IgD-negative memory B cell (primary cell): ENCODE data around the gene PKHD1. TPM values are rescaled to one million over a fixed set of nuclear protein-coding genes. Genes with fewer than 3 reads are reported as not detected.

Experiments used
- H3K27ac Mint-ChIP-seq, 3 donors: one replicate each; pipeline ENCODE4 v1.8.0; 2020 to 2022; ENCODE audit warnings: mild to moderate bottlenecking in 3 of 3, mixed read lengths in 3 of 3, moderate library complexity in 1 of 3
- H3K27me3 Mint-ChIP-seq: one replicate; pipeline ENCODE4 v1.8.0; 2021; ENCODE audit warnings: mixed read lengths
- H3K36me3 Mint-ChIP-seq: one replicate; pipeline ENCODE4 v1.8.0; 2020; ENCODE audit warnings: mild to moderate bottlenecking, mixed read lengths
- H3K4me1 Mint-ChIP-seq, 3 donors: one replicate each; pipeline ENCODE4 v1.8.0; 2020 to 2022; ENCODE audit warnings: mixed read lengths in 3 of 3, mild to moderate bottlenecking in 1 of 3
- H3K4me3 Mint-ChIP-seq, 4 donors: one replicate each; pipeline ENCODE4 v1.8.0; 2020 to 2022; ENCODE audit warnings: mild to moderate bottlenecking in 4 of 4, mixed read lengths in 4 of 4, moderate library complexity in 3 of 4
- H3K9me3 Mint-ChIP-seq, 3 donors: one replicate each; pipeline ENCODE4 v1.8.0; 2020 to 2021; ENCODE audit warnings: mixed read lengths in 3 of 3, mild to moderate bottlenecking in 1 of 3
- polyA plus RNA-seq: library from polyadenylated mRNA; unstranded; fragments of 300-500 nt; fragmentation: Illumina TruSeq; gene quantifications from one replicate; pipeline ENCODE4 v1.2.3, GENCODE V29; 2021

PKHD1 gene
- polyA plus RNA-seq, 1 donor from 2014 or later: not detected

DNA sequence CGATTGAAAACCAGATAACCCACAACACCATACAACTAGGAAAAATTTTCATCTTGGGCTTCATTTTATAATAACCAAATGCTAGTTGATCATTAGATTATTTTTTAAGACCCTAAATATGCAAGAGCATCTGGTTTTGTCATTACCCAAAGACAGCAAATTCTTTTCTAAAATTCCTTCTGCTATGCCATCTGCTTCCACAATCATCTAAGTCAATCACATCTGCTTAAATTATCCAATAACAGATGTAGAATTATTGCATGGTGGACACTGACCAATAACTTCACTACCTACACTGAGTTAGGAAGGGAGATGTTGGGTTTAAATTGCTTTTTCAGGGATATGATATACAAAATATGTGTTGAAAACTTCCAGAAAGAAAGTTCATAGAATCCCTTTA, 41.9 kb downstream of the PKHD1 start:
- Mint-ChIP-seq H3K4me1 (peaks cover 0 to 5% (median 0%) of the 10 kb centered on the region in 3 donors), H3K27me3 (peaks cover 5% of the 10 kb centered on the region), H3K4me3 (no peak overlapping the region), H3K9me3 (no peaks in the 10 kb centered on the region), H3K27ac (no peak overlapping the region), H3K36me3 (no peaks in the 10 kb centered on the region)

DNA sequence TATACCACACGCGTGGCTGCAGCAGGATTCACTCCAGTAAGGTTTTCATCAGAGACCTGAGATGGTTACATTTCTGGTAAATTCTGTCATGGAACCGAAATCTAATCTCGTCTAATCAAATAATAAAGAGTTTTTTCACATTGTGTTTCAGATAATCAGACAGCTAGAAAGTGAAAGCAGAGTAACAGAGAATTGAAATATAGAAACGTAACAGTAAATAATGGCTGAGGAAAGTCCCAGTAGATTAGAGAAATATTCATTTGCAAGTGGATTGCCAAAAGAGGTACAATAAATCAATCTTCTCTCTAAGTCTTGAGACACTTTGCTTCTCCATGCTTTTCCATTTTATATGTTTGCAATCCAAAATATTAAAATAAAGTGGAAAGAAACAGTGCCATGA, 42.4 kb downstream of the PKHD1 start:
- Mint-ChIP-seq H3K4me1 (peaks cover 0 to 5% (median 0%) of the 10 kb centered on the region in 3 donors), H3K27me3 (peaks cover 5% of the 10 kb centered on the region), H3K4me3 (no peak overlapping the region), H3K36me3 (no peaks in the 10 kb centered on the region), H3K27ac (no peak overlapping the region), H3K9me3 (no peaks in the 10 kb centered on the region)

DNA sequence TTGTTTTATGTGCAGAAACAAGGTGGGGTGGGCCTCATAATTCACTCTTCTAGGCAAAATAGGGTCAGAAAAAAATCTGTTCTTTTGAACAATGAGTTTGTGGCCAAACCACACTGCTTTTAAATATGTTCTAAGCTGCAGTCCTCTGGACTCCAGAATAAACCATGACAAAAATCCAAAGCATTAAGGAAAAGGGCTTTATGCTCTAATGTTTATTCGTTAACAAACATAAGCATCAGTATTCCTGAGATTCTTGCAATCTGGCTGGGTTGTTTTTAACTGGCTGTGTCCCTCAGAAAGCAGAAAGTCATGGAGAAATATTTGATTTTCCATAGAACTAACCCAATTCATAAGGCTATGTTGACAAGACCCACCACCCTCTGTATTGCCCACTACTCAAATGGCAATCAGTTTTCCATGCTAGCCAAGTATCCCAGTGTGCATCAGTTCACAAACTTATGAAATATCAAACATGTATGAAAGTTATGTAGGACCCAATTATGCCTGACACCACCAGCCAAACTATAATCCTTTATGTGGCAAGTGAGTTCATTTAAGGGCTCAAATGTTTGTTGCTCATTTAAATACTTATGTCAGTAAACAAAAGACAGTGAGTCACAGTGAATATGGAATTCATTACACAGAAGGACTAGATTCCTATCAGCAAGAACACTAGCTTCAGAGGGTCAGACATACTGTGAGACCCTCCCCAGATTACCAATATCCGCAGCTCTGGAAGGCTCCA, 45.1 kb downstream of the PKHD1 start:
- Mint-ChIP-seq H3K4me3 (no peak overlapping the region), H3K4me1 (peaks cover 0 to 5% (median 0%) of the 10 kb centered on the region in 3 donors), H3K9me3 (peaks cover 2 to 6% (median 3%) of the 10 kb centered on the region in 3 donors), H3K27me3 (peaks cover 5% of the 10 kb centered on the region), H3K36me3 (no peaks in the 10 kb centered on the region), H3K27ac (no peak overlapping the region)

DNA sequence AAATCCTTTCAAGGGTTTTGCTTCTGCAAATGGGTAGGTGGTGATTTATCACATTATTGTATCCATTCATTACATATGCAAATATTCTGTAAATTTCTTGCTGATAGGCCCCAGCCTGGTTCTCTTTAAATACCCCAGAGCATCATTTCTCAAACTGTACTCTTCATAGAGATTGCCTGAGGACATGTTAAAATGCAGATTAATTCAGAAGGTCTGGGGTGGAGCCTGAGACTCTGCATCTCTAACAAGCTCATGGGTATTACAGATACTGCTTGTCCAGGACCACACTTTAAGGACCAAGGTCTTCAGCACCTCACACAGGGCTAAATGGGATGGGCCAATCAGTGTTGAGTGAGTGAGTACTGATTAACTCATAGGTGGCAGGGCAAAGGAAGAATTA, 46.3 kb downstream of the PKHD1 start:
- Mint-ChIP-seq H3K27ac (no peak overlapping the region), H3K4me1 (peaks cover 0 to 5% (median 0%) of the 10 kb centered on the region in 3 donors), H3K4me3 (no peak overlapping the region), H3K27me3 (peaks cover 5% of the 10 kb centered on the region), H3K9me3 (peaks cover 2 to 6% (median 3%) of the 10 kb centered on the region in 3 donors), H3K36me3 (no peaks in the 10 kb centered on the region)

DNA sequence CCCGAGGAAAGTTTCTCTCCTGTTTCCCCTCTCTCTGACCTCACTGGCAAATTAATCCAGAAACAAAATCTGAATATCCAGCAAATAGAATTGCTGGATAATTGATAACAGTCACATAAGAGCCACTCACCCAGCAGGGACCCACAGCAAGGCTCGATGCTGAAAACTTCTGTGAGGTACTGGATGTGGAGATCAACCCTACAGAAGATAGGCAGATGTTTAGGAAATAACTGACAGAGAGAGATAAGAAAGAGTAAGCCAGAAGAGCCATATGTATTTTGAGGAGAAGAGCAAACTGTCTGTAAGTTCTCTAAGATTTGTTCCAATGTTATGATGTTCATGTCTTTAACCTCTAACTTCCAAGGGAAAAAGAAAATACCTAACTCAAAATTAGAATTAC, 59.7 kb downstream of the PKHD1 start:
- no peaks in the 10 kb centered on the region for H3K4me1 Mint-ChIP-seq
- H3K27ac Mint-ChIP-seq: no peak overlapping the region
- no peak overlapping the region for H3K4me3 Mint-ChIP-seq
- no peaks in the 10 kb centered on the region for H3K36me3 Mint-ChIP-seq
- H3K9me3 Mint-ChIP-seq: peaks cover 0 to 4% (median 2%) of the 10 kb centered on the region in 3 donors
- peaks cover 9% of the 10 kb centered on the region for H3K27me3 Mint-ChIP-seq

DNA sequence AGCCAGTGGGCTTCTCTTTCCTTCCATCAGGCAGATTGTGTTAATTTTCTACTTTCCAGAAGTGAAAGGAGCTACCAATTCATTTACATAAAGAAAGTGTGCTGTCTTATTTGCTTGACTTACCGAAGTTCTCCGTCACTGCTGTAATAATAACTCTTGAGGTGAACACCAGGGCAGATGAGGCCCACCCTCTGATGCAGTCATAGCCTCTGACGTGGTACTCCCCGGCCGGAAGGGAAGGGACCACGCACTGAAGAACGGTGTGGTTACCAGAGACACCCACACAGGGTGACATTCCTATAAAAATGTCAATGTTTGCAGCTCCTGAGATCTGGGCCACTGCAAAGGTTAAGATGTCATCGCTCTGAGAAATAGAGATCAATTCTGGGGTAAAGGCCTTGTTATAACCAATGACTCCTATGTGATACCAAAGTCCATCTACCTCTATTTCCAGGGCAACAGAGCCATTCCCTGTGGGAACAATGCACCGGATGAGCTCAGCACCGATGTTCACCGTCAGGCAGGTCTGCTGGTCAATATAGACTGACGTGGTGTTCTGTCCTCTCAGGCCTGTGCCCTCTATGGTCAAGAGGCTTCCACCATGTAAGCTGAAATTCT, 62.9 kb downstream of the PKHD1 start:
- Mint-ChIP-seq H3K4me1 (no peaks in the 10 kb centered on the region), H3K36me3 (no peaks in the 10 kb centered on the region), H3K4me3 (no peak overlapping the region), H3K27me3 (peaks cover 12% of the 10 kb centered on the region), H3K27ac (no peak overlapping the region), H3K9me3 (no peaks in the 10 kb centered on the region)

DNA sequence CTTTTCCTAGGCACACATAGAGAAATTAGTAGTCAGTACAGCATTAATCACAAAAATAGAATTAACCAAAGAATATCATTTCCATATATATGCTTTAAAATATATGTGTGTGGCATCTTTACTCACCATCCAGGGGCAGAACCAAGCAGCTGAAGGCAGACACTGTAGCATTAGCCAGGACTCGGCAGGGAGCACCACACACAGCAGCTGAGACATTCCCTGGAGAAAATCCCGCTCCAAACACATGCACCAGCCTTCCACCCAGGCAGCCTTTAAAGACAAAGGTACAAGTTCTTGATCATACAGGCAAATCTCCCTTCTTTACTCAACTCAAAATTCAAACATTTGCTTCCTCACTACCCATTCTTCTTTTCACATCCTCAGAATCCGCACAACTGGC, 64.7 kb downstream of the PKHD1 start:
- H3K9me3 Mint-ChIP-seq: no peaks in the 10 kb centered on the region
- H3K4me1 Mint-ChIP-seq: no peaks in the 10 kb centered on the region
- no peak overlapping the region for H3K27ac Mint-ChIP-seq
- H3K27me3 Mint-ChIP-seq: peaks cover 11% of the 10 kb centered on the region
- H3K4me3 Mint-ChIP-seq: no peak overlapping the region
- no peaks in the 10 kb centered on the region for H3K36me3 Mint-ChIP-seq

DNA sequence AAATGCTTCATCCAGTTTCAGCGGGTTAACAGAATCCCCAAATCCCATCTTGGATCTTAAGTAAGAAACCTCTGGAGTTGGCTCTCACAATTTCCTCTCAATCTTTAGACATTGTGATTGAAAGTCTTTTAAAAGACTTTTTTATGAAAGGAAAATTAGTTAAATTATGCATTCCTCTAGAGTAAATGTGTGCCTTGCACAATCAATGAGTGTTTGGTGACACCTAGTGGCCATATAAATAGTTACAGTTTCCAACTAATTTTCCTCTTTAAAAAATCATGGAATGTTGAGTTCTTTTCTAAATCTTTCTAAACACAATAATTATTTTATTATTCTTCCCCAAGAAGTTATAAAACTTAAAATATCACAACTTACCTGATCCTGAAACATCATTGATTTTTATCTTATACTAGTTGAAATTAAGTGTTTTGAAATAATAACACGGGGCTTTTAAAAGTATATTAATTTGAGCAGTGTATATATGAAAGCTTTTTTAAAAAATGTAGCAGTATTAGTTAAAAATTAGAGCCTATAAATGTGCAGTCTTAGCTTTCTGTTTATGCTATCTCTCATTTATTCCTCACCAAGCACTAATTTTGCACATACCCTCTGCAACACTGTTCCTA, 66.4 kb downstream of the PKHD1 start:
- Mint-ChIP-seq H3K27ac (no peak overlapping the region), H3K27me3 (peaks cover 9% of the 10 kb centered on the region), H3K9me3 (no peaks in the 10 kb centered on the region), H3K36me3 (no peaks in the 10 kb centered on the region), H3K4me3 (no peak overlapping the region), H3K4me1 (peaks cover under 1 to 4% (median 2%) of the 10 kb centered on the region in 3 donors)

DNA sequence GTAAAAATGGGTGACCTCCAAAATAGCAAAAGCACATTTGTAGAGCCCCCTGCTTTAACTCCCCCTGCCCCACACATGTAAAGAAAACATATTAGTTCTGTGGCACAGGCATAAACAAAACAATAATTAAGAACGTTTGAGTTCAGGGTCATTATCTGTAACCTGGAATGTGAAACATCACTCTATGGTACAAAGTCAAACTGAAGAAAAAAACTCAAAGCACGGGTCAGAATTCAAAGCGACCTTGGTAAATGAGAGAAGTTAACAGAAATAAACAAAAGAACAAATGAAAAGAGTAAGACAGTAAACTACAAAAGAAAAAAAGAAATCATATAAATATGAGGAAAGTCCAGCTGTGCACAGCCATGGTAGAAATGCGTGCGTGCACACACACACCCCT, 67.5 kb downstream of the PKHD1 start:
- Mint-ChIP-seq H3K36me3 (no peaks in the 10 kb centered on the region), H3K4me1 (peaks cover 2 to 8% (median 6%) of the 10 kb centered on the region in 3 donors), H3K27ac (no peak overlapping the region), H3K27me3 (peaks cover 8% of the 10 kb centered on the region), H3K4me3 (no peak overlapping the region), H3K9me3 (no peaks in the 10 kb centered on the region)

DNA sequence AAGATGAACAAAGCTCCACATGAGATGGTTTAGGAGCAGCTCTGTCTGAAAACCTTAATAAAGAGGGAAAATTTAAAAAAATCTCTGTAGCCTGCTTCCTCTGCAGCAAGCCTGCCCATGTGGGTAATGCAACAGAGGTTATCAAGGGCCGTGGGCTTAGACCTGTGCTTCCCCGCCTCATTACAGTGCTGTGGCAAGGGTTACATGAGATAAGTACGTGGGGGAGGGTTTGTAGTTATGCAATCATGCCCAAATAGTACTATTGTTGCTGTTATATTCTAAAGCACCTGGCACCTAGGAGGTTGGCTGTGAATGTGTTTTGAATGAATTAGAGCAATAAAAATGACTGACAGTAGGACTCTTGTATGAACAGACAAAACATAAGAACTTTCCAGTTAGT, 68.3 kb downstream of the PKHD1 start:
- Mint-ChIP-seq H3K9me3 (no peaks in the 10 kb centered on the region), H3K36me3 (no peaks in the 10 kb centered on the region), H3K4me1 (peaks cover 2 to 8% (median 6%) of the 10 kb centered on the region in 3 donors), H3K4me3 (no peak overlapping the region), H3K27me3 (peaks cover 6% of the 10 kb centered on the region), H3K27ac (no peak overlapping the region)

DNA sequence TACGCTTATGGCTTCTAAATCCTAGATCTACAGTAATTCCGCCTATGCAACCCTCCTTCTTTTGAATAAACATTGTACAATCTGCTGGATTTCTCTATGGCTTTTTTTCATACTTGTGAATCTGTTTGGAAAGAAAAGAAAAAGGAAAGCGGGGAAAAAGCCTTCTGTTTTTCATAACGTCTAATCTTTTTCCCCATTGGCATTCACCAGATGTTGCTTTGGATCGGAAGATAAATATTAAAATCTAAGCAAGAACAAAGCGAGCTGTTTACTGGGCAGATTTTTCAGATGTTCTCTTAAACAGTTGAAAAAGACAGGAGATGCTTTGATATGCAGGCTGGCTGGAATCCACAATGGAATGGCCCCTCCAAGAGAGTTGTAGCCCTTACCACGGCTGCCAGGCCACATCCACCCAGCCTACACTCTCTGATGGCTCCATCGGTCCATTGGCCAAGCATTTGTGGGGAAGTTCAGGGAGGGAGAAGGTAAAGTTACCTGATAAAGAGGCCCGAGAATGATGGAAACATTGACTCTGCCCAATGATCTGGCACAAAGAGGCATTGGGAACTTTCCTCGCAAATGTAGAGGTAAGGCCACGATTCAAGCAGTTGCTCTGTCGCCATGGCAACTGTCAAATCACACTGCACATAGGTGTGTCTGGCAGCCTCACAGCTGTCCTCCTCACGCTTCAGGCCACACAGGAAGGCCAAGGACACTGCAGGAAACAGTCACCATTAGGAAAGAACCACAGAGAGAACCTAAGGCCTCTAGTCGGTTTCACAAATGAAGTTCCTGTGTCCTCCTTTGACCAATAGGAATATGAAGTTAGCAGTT, 70.3 kb downstream of the PKHD1 start:
- H3K36me3 Mint-ChIP-seq: no peaks in the 10 kb centered on the region
- no peak overlapping the region for H3K27ac Mint-ChIP-seq
- peaks cover 2% of the 10 kb centered on the region for H3K27me3 Mint-ChIP-seq
- peaks cover 2 to 8% (median 6%) of the 10 kb centered on the region in 3 donors for H3K4me1 Mint-ChIP-seq
- peak overlapping the region in 1 of 4 donors; percentile 18 for H3K4me3 Mint-ChIP-seq
- no peaks in the 10 kb centered on the region for H3K9me3 Mint-ChIP-seq

DNA sequence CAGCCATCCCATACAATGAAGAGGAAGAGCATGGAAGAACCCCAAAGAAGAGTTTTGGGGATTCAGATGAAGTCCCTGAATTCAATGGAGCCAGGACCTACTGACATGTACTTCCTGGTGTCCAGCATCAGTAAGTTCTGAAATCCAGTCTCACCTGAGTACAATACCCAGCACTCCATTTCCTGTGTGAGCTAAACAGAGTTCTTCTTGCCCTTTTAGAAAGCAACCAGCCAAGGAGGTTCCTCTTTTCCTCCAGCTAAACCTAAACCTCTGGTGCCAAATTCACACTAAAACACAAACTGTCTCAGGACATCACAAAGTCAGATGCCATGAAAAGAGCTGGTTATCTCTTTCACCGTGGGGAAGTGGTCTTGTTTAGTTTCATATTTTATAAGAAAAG, 71.5 kb downstream of the PKHD1 start:
- peaks cover 2 to 8% (median 6%) of the 10 kb centered on the region in 3 donors for H3K4me1 Mint-ChIP-seq
- no peaks in the 10 kb centered on the region for H3K9me3 Mint-ChIP-seq
- no peaks in the 10 kb centered on the region for H3K36me3 Mint-ChIP-seq
- peak overlapping the region in 1 of 4 donors; percentile 15 for H3K4me3 Mint-ChIP-seq
- H3K27me3 Mint-ChIP-seq: no peaks in the 10 kb centered on the region
- H3K27ac Mint-ChIP-seq: no peak overlapping the region

DNA sequence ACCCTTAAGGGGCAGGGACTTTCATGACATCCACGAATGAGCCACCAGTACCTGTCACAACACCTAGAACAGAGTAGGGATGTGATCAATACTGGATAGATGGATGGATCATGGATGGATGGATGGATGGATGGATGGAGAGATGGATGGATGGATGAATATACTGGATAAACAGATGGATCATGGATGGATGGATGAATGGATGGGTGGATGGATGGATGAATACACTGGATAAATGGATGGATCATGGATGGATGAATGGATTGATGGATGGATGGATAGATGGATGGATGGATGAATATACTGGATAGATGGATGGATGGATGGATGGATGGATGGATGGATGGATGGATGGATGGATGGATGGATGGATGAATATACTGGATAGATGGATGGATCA, 73.0 kb downstream of the PKHD1 start:
- no peak overlapping the region for H3K27ac Mint-ChIP-seq

DNA sequence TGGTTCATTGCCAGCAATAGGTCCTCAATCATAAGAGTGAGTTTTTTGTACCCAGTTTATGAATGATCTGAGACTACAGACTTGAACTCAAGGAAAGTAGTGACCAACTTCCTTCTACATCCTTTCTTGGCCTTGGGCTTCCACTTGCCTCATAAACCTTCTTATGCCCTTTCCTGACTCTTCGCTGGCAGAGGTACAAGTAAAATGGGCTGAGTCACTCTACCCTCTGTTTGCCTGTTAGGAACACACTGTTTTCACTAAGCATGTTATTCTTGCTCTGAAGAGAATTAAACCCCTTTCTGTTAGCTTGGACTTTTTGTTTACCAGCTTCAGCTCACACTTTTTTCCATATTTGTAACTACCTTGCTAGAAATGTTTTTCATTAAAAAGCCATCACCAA, 74.4 kb downstream of the PKHD1 start:
- Mint-ChIP-seq H3K9me3 (no peaks in the 10 kb centered on the region), H3K27me3 (no peaks in the 10 kb centered on the region), H3K4me1 (peaks cover 2 to 8% (median 6%) of the 10 kb centered on the region in 3 donors), H3K36me3 (no peaks in the 10 kb centered on the region), H3K27ac (no peak overlapping the region), H3K4me3 (no peak overlapping the region)

More for the DNA sequence above, 73.0 kb downstream of the PKHD1 start:
- Mint-ChIP-seq H3K36me3 (no peaks in the 10 kb centered on the region), H3K4me3 (no peak overlapping the region), H3K9me3 (no peaks in the 10 kb centered on the region), H3K4me1 (peaks cover 2 to 8% (median 6%) of the 10 kb centered on the region in 3 donors), H3K27me3 (no peaks in the 10 kb centered on the region)

DNA sequence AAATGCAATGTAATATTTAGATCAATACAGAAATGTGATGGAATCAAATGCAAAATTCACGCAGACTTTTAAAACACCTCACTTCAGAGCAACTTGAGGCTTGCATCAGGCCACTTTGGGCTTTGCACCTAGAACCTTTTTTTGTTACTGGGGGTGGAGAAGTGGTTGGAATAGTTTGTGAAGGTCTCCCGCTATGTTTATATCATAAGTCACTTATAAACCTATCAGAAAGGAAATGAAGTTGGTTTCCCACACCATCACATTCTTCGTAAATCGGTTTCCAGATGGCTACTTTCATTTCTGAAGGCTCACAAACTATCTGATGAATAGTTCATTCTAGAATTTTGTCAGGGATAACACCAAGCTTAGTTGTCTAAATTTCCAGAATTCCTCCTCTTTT, 74.8 kb downstream of the PKHD1 start:
- Mint-ChIP-seq H3K4me3 (no peak overlapping the region), H3K9me3 (no peaks in the 10 kb centered on the region), H3K27ac (no peak overlapping the region), H3K27me3 (peaks cover 4% of the 10 kb centered on the region), H3K36me3 (no peaks in the 10 kb centered on the region), H3K4me1 (peaks cover 2 to 8% (median 6%) of the 10 kb centered on the region in 3 donors)
